Upper lobe of right lung (tissue), 1 donor: Measurements from ENCODE around the gene EDIL3. TPM values are rescaled to one million over a fixed set of nuclear protein-coding genes. Genes with fewer than 3 reads are reported as not detected.

Source experiments
- ATAC-seq: fragments of 200-7000 bp; cut with Tn5 transposase; one replicate; pipeline ENCODE4 v1.9.1; 2020; ENCODE audit warnings: mild to moderate bottlenecking, moderate library complexity
- DNase-seq: peaks from one replicate; pipeline ENCODE4 v3.0.0-alpha.2; 2020
- H3K27ac ChIP-seq: fragments of 200-600 bp; one replicate; pipeline ENCODE4 v1.8.0; 2022
- H3K27me3 ChIP-seq: fragments of 200-600 bp; one replicate; pipeline ENCODE4 v1.8.0; 2022; ENCODE audit warnings: mild to moderate bottlenecking
- H3K36me3 ChIP-seq: fragments of 200-600 bp; one replicate; pipeline ENCODE4 v1.8.0; 2022
- H3K4me1 ChIP-seq: fragments of 200-600 bp; one replicate; pipeline ENCODE4 v1.8.0; 2022
- H3K4me3 ChIP-seq: fragments of 200-600 bp; one replicate; pipeline ENCODE4 v1.8.0; 2022; ENCODE audit warnings: mild to moderate bottlenecking
- H3K9me3 ChIP-seq: fragments of 200-600 bp; one replicate; pipeline ENCODE4 v1.8.0; 2022
- CTCF ChIP-seq: fragments of 200-600 bp; IDR thresholded peaks from one replicate; pipeline ENCODE4 v1.8.0; 2022; ENCODE audit warnings: antibody characterized with exemption
- intact Hi-C: fragments of 100-400 bp; cut with DNase I; formaldehyde crosslinking; loops from one replicate; pipeline ENCODE4 v1.11.0; 2022
- total RNA-seq: library from RNA; stranded (reverse); fragmentation: NEBNext Ultra II Directional; extraction: Animal tissue kit (Norgen Biotek cat#: 25700); gene quantifications from one replicate; pipeline ENCODE4 v1.2.1, GENCODE V29; 2021
- donor health status: DM: no; HTN: yes; CAD: no; lungs with severe emphysema.

Gene EDIL3
- total RNA-seq, 1 donor from 2014 or later, result 42.4 TPM

DNA sequence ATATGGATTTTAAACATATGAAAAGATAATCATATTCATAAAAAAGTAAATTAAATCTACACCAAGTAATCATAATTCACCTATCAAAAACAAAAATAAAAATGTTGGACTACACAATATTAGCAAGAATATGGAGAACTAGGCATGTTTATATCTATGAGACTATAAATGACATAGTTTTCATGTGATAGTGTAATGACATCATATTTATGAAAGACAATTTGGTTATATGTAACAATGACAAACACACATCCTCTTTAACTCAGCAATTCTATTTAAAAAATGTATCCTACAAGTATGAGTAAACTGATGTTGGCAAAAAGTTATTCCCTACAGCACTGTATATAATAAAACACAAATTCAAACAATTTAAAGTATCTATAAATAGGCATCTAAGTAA lies 312.3 kb downstream of the EDIL3 start:
- Histone ChIP-seq H3K27ac (no peak overlapping the region), H3K4me3 (no peak overlapping the region), H3K27me3 (no peaks in the 10 kb centered on the region), H3K4me1 (no peaks in the 10 kb centered on the region), H3K9me3 (no peaks in the 10 kb centered on the region), H3K36me3 (no peaks in the 10 kb centered on the region)
- no peak for DNase-seq
- ATAC-seq, result no peak
- intact Hi-C loops, result no loop called here
- no peak for TF ChIP-seq CTCF

- Histone ChIP-seq H3K27ac (no peak overlapping the region), H3K9me3 (no peaks in the 10 kb centered on the region), H3K27me3 (no peaks in the 10 kb centered on the region), H3K36me3 (no peaks in the 10 kb centered on the region), H3K4me3 (no peak overlapping the region), H3K4me1 (no peaks in the 10 kb centered on the region)
- DNase-seq, result no peak
- no peak for ATAC-seq
- intact Hi-C loops, result no loop called here
- TF ChIP-seq CTCF, result no peak
Measured at GRCh38 chr5:84069608-84070179, 315.0 kb downstream of the EDIL3 start.

- TF ChIP-seq CTCF, result no peak
- Histone ChIP-seq H3K4me3 (no peak overlapping the region), H3K4me1 (no peaks in the 10 kb centered on the region), H3K27me3 (no peaks in the 10 kb centered on the region), H3K9me3 (no peaks in the 10 kb centered on the region), H3K36me3 (no peaks in the 10 kb centered on the region), H3K27ac (no peak overlapping the region)
- no peak for ATAC-seq
- intact Hi-C loops, result no loop called here
- DNase-seq, result no peak
Measured at GRCh38 chr5:84063041-84063440, 321.6 kb downstream of the EDIL3 start.

DNA sequence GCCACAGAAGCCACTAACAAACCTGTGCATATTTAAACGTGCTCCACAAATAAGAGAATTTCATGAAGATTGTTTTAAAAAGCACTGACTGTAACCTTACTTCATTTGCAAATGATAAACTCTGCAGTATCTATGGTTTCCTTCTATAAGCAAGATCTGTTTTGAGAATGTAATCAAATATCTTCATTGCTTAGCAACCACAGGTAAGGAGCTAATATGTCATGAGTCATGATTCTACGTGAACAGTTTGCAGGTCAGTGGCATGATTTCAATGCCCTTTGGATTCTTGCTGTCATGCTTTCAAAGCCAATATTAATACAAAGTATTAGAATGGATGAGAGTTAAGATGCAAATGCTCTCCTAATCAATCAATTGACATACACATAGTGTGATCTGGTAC lies 325.0 kb downstream of the EDIL3 start:
- ATAC-seq, result no peak
- Histone ChIP-seq H3K36me3 (no peaks in the 10 kb centered on the region), H3K27me3 (no peaks in the 10 kb centered on the region), H3K4me1 (no peaks in the 10 kb centered on the region), H3K27ac (no peak overlapping the region), H3K9me3 (no peaks in the 10 kb centered on the region), H3K4me3 (no peak overlapping the region)
- TF ChIP-seq CTCF, result no peak
- intact Hi-C loops, result no loop called here
- no peak for DNase-seq

DNA sequence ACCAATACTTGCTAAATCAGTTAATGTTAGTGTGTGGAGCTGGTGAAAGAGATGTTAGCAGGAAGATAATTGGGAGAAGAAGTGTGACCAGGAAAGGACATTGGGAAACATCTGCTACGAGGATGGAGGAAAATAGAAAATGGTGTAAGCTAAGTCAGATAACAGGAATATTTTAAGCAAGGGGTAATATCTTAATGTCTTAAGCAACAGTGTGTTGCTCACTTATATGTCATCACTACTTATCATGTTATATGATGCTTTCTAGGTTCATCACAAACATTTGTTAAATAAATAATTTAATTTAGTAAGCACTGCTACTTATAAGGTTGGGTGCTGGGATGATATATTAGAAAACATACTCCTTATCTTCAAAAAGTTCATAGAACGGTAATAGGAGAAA lies 326.1 kb downstream of the EDIL3 start:
- no peaks in the 10 kb centered on the region for H3K36me3 ChIP-seq
- no peak for ATAC-seq
- H3K27me3 ChIP-seq, result no peaks in the 10 kb centered on the region
- TF ChIP-seq CTCF, result no peak
- intact Hi-C loops, result no loop called here
- H3K4me3 ChIP-seq, result no peak overlapping the region
- no peak for DNase-seq
- H3K4me1 ChIP-seq, result no peaks in the 10 kb centered on the region
- H3K9me3 ChIP-seq, result no peaks in the 10 kb centered on the region
- H3K27ac ChIP-seq, result no peak overlapping the region

GRCh38 chr5:84057211-84057610 lies 327.5 kb downstream of the EDIL3 start:
- DNase-seq (no peak), ATAC-seq (no peak)
- H3K36me3 ChIP-seq, result no peaks in the 10 kb centered on the region
- H3K4me3 ChIP-seq, result no peak overlapping the region
- H3K27me3 ChIP-seq, result no peaks in the 10 kb centered on the region
- H3K27ac ChIP-seq, result no peak overlapping the region
- intact Hi-C loops, result no loop called here
- TF ChIP-seq CTCF, result no peak
- H3K4me1 ChIP-seq, result no peaks in the 10 kb centered on the region
- H3K9me3 ChIP-seq, result no peaks in the 10 kb centered on the region
